MM.1S (cell line): ENCODE measurements around the gene XCR1.

Experiments used
- DNase-seq: peaks from one replicate; pipeline ENCODE4 v3.0.0-alpha.2; 2015
- H2AFZ ChIP-seq: fragments of 300-600 bp; sonication (generic); 2 replicates; pipeline ENCODE4 v1.6.0; 2016; ENCODE audit warnings: antibody characterized with exemption, low read length
- H3F3A ChIP-seq: fragments of 300-600 bp; sonication (generic); 2 replicates; pipeline ENCODE4 v1.6.1; 2016; ENCODE audit warnings: mild to moderate bottlenecking, antibody characterized with exemption, low read length, moderate library complexity, mixed read lengths; ENCODE audit not compliant: insufficient read depth
- H3K27ac ChIP-seq: fragments of 300-600 bp; sonication (generic); 2 replicates; pipeline ENCODE4 v1.5.1; 2016; ENCODE audit warnings: mild to moderate bottlenecking, low read length
- H3K27me3 ChIP-seq: fragments of 300-600 bp; sonication (generic); replicated peaks from 2 replicates; pipeline ENCODE4 v1.6.0; 2016; ENCODE audit warnings: low read length; ENCODE audit not compliant: insufficient read depth
- H3K36me3 ChIP-seq: fragments of 300-600 bp; sonication (generic); replicated peaks from 2 replicates; pipeline ENCODE4 v1.6.1; 2016; ENCODE audit warnings: mild to moderate bottlenecking, low read length, mixed read lengths; ENCODE audit not compliant: insufficient read depth
- H3K4me1 ChIP-seq: fragments of 300-600 bp; sonication (generic); 2 replicates; pipeline ENCODE4 v1.6.1; 2016; ENCODE audit warnings: low read length, mixed read lengths
- H3K4me2 ChIP-seq: fragments of 300-600 bp; sonication (generic); 2 replicates; pipeline ENCODE4 v1.6.0; 2016; ENCODE audit warnings: low read depth, low read length
- H3K4me3 ChIP-seq: fragments of 300-600 bp; sonication (generic); 2 replicates; pipeline ENCODE4 v1.5.1; 2016; ENCODE audit warnings: low read length, mixed read lengths
- H3K79me2 ChIP-seq: fragments of 300-600 bp; sonication (generic); 2 replicates; pipeline ENCODE4 v1.6.1; 2016; ENCODE audit warnings: mixed run types, low read length, mixed read lengths
- H3K9ac ChIP-seq: fragments of 300-600 bp; sonication (generic); 2 replicates; pipeline ENCODE4 v1.6.1; 2016; ENCODE audit warnings: low read length, mixed read lengths
- H3K9me2 ChIP-seq: fragments of 300-600 bp; sonication (generic); replicated peaks from 2 replicates; pipeline ENCODE4 v1.6.1; 2016; ENCODE audit warnings: mild to moderate bottlenecking, low read length, mixed read lengths; ENCODE audit not compliant: insufficient read depth
- H3K9me3 ChIP-seq: fragments of 300-600 bp; sonication (generic); replicated peaks from 2 replicates; pipeline ENCODE4 v1.6.1; 2016; ENCODE audit warnings: mild to moderate bottlenecking, low read length, mixed read lengths; ENCODE audit not compliant: insufficient read depth
- H4K20me1 ChIP-seq: fragments of 300-600 bp; sonication (generic); 2 replicates; pipeline ENCODE4 v1.6.1; 2016; ENCODE audit warnings: mild to moderate bottlenecking, low read length, moderate library complexity, mixed read lengths; ENCODE audit not compliant: insufficient read depth
- EZH2 ChIP-seq: fragments of 300-600 bp; sonication (generic); optimal IDR thresholded peaks from 2 replicates; pipeline ENCODE3; 2017; ENCODE audit warnings: low read depth, mild to moderate bottlenecking, antibody characterized with exemption, low read length, mixed read lengths
- EZH2phosphoT487 ChIP-seq: fragments of 300-600 bp; sonication (generic); IDR thresholded peaks from 2 replicates; pipeline ENCODE4 v1.6.1; 2018; ENCODE audit warnings: antibody characterized with exemption, low read length
- TF ChIP-seq, protein P1 (sequence below): fragments of 300-600 bp; sonication (generic); IDR thresholded peaks from 2 replicates; pipeline ENCODE4 v1.5.1; 2016; ENCODE audit warnings: antibody characterized with exemption, low read length, mixed read lengths

The XCR1 gene

DNA sequence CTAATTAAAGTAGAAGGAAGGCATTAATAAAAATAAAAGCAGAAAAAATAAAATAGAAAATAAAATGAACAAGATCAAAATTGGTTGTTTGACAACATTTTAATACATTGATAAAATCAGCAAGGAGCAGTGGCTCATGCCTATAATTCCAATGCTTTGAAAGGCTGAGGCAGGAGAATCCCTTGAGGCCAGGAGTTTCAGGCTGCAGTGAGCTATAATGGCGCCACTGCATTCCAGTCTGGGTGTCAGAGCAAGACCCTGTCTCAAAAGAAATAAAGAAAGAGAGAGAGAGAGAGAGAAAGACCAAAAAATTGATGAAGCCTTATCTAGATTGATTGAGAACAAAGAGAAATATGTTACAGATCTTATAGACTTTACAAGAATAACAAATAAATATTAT is 2.1 kb downstream of the XCR1 start:
- H2AFZ ChIP-seq, result no peak overlapping the region
- no peaks in the 10 kb centered on the region for H3K36me3 ChIP-seq
- H3F3A ChIP-seq, result peaks cover 11% of the 10 kb centered on the region
- H4K20me1 ChIP-seq, result no peaks in the 10 kb centered on the region
- no peak overlapping the region for H3K9ac ChIP-seq
- no peak for DNase-seq
- TF ChIP-seq, protein P1, sequence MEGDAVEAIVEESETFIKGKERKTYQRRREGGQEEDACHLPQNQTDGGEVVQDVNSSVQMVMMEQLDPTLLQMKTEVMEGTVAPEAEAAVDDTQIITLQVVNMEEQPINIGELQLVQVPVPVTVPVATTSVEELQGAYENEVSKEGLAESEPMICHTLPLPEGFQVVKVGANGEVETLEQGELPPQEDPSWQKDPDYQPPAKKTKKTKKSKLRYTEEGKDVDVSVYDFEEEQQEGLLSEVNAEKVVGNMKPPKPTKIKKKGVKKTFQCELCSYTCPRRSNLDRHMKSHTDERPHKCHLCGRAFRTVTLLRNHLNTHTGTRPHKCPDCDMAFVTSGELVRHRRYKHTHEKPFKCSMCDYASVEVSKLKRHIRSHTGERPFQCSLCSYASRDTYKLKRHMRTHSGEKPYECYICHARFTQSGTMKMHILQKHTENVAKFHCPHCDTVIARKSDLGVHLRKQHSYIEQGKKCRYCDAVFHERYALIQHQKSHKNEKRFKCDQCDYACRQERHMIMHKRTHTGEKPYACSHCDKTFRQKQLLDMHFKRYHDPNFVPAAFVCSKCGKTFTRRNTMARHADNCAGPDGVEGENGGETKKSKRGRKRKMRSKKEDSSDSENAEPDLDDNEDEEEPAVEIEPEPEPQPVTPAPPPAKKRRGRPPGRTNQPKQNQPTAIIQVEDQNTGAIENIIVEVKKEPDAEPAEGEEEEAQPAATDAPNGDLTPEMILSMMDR, result no peak
- TF ChIP-seq EZH2phosphoT487 (no peak), EZH2 (no peak)
- H3K4me3 ChIP-seq, result no peak overlapping the region
- no peaks in the 10 kb centered on the region for H3K9me2 ChIP-seq
- H3K79me2 ChIP-seq, result 0 out of 2 replicates have a peak, but pooled peaks cover 5% of the 10 kb centered on the region
- H3K4me2 ChIP-seq, result no peak overlapping the region
- no peak overlapping the region for H3K27ac ChIP-seq
- H3K27me3 ChIP-seq, result no peaks in the 10 kb centered on the region
- no peaks in the 10 kb centered on the region for H3K9me3 ChIP-seq
- peaks cover 16% of the 10 kb centered on the region for H3K4me1 ChIP-seq

DNA sequence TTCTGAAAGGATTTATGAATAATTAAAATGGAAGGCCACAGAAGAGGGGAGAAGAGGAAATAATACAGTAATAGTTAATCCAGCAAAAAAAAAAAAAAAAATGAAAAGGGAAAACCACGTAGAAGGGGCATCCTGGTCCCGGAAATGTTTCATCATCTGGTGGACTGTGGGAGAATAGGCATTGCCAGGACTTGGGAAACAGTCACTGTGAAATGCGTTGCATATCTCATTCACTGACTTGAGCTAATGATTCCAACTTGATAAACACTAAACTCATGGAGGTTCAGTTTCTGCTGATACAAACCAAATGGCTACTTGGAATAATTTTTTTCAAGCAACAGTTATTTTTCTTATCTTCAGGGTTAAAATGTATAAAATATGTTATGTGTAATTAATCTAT is 3.2 kb downstream of the XCR1 start:
- no peaks in the 10 kb centered on the region for H3K9me2 ChIP-seq
- no peaks in the 10 kb centered on the region for H3K27me3 ChIP-seq
- H3F3A ChIP-seq, result peaks cover 11% of the 10 kb centered on the region
- H3K27ac ChIP-seq, result no peak overlapping the region
- TF ChIP-seq EZH2phosphoT487 (no peak), EZH2 (no peak)
- no peak overlapping the region for H3K9ac ChIP-seq
- no peak overlapping the region for H3K4me3 ChIP-seq
- 0 out of 2 replicates have a peak, but pooled peaks cover 5% of the 10 kb centered on the region for H3K79me2 ChIP-seq
- DNase-seq, result no peak
- no peaks in the 10 kb centered on the region for H4K20me1 ChIP-seq
- H3K4me2 ChIP-seq, result no peak overlapping the region
- no peaks in the 10 kb centered on the region for H3K36me3 ChIP-seq
- H3K4me1 ChIP-seq, result peaks cover 6% of the 10 kb centered on the region; the same call in 1 of the 2 replicates
- H3K9me3 ChIP-seq, result no peaks in the 10 kb centered on the region
- H2AFZ ChIP-seq, result no peak overlapping the region

DNA sequence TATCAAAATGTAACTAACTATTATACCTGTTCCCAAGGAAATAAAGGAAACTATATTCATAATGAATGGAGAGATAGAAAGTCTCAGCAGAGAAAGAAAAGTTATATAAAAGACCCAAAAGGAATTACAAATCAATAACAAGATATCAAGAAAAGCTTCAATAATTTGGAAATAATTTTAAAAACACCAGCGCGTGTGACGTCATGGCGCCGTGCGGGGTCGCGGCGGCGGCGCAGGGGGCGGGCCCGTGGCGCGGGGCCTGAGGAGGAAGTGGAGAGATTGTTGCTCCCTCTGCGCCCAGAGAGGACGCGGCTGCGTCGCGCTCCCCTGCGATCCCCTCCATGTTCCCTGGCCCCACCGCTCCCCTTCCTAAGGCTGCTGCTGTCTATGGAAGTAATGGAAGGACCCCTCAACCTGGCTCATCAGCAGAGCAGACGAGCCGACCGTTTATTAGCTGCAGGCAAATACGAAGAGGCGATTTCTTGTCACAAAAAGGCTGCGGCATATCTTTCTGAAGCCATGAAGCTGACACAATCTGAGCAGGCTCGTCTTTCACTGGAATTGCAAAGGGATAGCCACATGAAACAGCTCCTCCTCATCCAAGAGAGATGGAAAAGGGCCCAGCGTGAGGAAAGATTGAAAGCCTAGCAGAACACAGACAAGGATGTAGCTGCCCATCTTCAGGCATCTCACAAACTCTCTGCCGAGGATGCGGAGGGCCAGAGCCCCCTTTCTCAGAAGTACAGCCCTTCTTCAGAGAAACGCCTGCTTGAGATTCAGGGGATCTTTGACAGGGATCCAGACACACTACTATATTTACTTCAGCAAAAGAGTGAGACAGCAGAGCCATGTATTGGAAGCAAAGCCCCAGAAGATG is 4.1 kb downstream of the XCR1 start:
- no peaks in the 10 kb centered on the region for H3K9me3 ChIP-seq
- H2AFZ ChIP-seq, result no peak overlapping the region
- 0 out of 2 replicates have a peak, but pooled peaks cover 5% of the 10 kb centered on the region for H3K79me2 ChIP-seq
- H3K36me3 ChIP-seq, result no peaks in the 10 kb centered on the region
- peaks cover 10% of the 10 kb centered on the region for H3F3A ChIP-seq
- no peak overlapping the region for H3K9ac ChIP-seq
- no peak for DNase-seq
- no peaks in the 10 kb centered on the region for H4K20me1 ChIP-seq
- H3K27ac ChIP-seq, result no peak overlapping the region
- TF ChIP-seq EZH2phosphoT487 (no peak), EZH2 (no peak)
- TF ChIP-seq, protein P1, result no peak
- H3K4me1 ChIP-seq, result peaks cover 6% of the 10 kb centered on the region; the same call in 1 of the 2 replicates
- H3K4me3 ChIP-seq, result no peak overlapping the region
- H3K4me2 ChIP-seq, result no peak overlapping the region
- no peaks in the 10 kb centered on the region for H3K9me2 ChIP-seq
- no peaks in the 10 kb centered on the region for H3K27me3 ChIP-seq

DNA sequence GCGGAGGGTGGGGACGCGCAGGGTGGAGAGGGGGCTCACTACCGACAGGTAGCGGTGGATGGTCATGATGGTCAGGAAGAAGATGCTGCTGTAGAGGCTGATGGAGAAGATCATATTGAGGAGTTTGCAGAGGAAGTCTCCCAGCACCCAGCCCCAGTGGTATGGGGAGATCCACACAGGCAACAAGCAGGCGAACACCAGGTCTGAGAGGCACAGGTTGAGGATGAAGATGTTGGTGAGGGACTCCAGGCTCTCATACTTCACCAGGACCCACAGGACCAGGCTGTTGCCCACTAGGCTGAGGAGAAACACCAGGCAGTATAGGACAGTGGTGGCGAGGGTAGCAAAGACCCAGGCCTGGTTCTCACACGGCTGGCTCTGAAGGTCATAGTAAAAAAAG is 5.8 kb downstream of the XCR1 start:
- Histone ChIP-seq H3K9ac (no peak overlapping the region), H3K79me2 (0 out of 2 replicates have a peak, but pooled peaks cover 5% of the 10 kb centered on the region), H3K9me3 (no peaks in the 10 kb centered on the region), H3K9me2 (no peaks in the 10 kb centered on the region), H3K27ac (no peak overlapping the region), H3K4me3 (no peak overlapping the region), H4K20me1 (no peaks in the 10 kb centered on the region), H3K4me2 (no peak overlapping the region), H3F3A (no peaks in the 10 kb centered on the region), H3K36me3 (no peaks in the 10 kb centered on the region), H3K27me3 (no peaks in the 10 kb centered on the region), H2AFZ (no peak overlapping the region), H3K4me1 (no peaks in the 10 kb centered on the region)
- TF ChIP-seq EZH2, result no peak
- TF ChIP-seq EZH2phosphoT487, result no peak
- TF ChIP-seq, protein P1, result no peak
- DNase-seq, result no peak
